ENCODE results near the gene ABRACL.
A peak's percentile ranks its signal among the peaks of the same experiment; 100 is the strongest.

DNA sequence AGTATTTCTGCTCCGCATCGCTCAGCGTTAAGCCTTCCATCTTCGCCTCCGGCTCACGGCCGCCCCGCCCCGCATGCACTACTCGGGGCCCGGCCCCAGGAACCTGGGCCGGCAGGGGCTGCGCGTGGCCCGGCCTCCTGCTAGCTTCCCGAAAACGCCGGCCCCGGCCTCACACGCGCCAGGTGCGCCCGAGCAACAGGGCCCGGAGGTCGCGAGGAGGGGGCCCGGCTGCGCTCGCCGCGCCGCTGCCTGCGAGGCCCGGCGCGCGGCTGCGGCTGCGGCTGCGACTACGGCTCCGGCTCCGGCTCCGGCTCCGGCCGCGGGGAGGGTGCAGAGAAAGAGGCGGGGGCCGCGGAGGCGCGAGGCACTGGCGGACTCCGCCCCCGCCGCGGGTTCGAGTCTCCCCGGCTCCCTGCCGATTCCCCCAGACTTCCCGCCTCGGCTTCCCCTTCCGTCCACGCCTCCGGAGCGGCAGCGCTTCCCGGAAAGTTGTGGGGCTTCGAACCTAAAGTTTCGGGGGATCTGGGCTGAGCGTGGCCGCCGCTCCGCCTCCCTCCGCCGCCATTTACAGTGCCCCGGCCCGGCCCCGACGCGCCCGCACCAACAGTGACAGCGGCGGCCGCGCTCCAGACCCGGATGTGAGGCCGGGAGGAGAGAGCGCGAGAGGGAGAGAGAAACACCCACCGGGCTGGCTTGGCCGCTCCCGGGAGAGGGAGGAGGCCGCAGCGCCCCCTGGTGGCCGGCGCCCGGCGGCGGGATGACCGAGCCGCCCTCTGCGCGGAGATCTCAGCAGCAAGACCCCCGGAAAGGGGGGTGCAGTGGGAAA, 40.7 kb upstream of the ABRACL start, which contains the start of gene REPS1:
- peak; percentile 96 to 99 (median 97) for TF ChIP-seq CTCF (IDR thresholded peaks at IDR 0.05)
- TF ChIP-seq POLR2A (IDR thresholded peaks at IDR 0.05), result peak; percentile 79
- TF ChIP-seq POLR2AphosphoS5 (IDR thresholded peaks at IDR 0.05), result peak; percentile 84
